Gastroesophageal sphincter (tissue), 3 donors: ENCODE data around the gene HADH.

Experiments used
- CTCF ChIP-seq, 4 experiments: fragments of 200-600 bp in 2 of 4; fragments of 450-650 bp in 2 of 4; sonication (generic) in 1 of 4; IDR thresholded peaks; one replicate each; pipeline ENCODE4 v1.5.1; 2017 to 2019; ENCODE audit warnings: antibody characterized with exemption in 4 of 4, mild to moderate bottlenecking in 2 of 4, moderate library complexity in 2 of 4
- EP300 ChIP-seq: sonication (generic); formaldehyde crosslinking; IDR thresholded peaks from one replicate; pipeline ENCODE4 v1.6.1; 2017; ENCODE audit warnings: antibody characterized with exemption, mild to moderate bottlenecking
- POLR2A ChIP-seq, 2 donors: fragments of 450-650 bp; IDR thresholded peaks; one replicate each; pipeline ENCODE4 v1.6.1; 2017; ENCODE audit warnings: antibody characterized with exemption in 2 of 2, mild to moderate bottlenecking in 2 of 2, moderate library complexity in 1 of 2
- POLR2AphosphoS5 ChIP-seq: sonication (generic); formaldehyde crosslinking; IDR thresholded peaks from one replicate; pipeline ENCODE4 v1.6.1; 2017; ENCODE audit warnings: antibody characterized with exemption

DNA sequence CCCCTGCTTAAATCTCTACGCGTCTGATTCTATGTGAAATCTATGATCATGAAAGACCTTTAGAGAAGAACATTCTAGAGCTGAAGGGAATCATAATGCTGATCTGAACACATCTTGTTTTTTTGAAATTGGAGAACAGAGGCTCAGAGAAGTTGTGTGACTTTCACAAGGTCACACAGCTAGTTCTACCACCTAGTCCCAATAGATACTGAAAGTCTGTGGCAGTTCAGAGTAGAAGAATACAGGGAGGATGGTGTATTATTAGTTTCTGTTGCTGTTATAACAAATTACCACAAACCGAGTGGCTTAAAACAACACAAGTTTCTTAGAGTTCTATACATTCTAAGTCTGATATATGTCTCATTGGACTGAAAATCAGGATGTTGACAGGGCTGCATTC, 43.9 kb upstream of the HADH start:
- no peak for TF ChIP-seq CTCF (IDR thresholded peaks at IDR 0.05)
- TF ChIP-seq EP300, result no peak
- no peak for TF ChIP-seq POLR2AphosphoS5
- TF ChIP-seq POLR2A (IDR thresholded peaks at IDR 0.05), result no peak
